Mesenchymal stem cell (in vitro differentiated cells and primary cell): ENCODE measurements around the gene USH2A.

ENCODE experiments used
- DNase-seq: peaks from one replicate; pipeline ENCODE4 v3.0.0-alpha.2; 2013
- H2AFZ ChIP-seq: one replicate; pipeline ENCODE4 v1.6.1; 2013; ENCODE audit warnings: low read depth, mild to moderate bottlenecking, control low read depth, inconsistent platforms, low read length, moderate library complexity
- H2AK5ac ChIP-seq: 2 replicates; pipeline ENCODE4 v1.6.1; 2013; ENCODE audit warnings: low read length, moderate library complexity, mild to moderate bottlenecking, inconsistent platforms; ENCODE audit not compliant: severe bottlenecking
- H2BK120ac ChIP-seq: one replicate; pipeline ENCODE4 v1.6.1; 2013; ENCODE audit warnings: low read depth, mild to moderate bottlenecking, inconsistent platforms, low read length, moderate library complexity
- H2BK12ac ChIP-seq, 2 experiments: one replicate each; pipeline ENCODE4 v1.6.1; 2013; ENCODE audit warnings: inconsistent platforms in 2 of 2, low read length in 2 of 2, mild to moderate bottlenecking in 2 of 2, moderate library complexity in 2 of 2, control low read depth in 1 of 2
- H2BK15ac ChIP-seq: one replicate; pipeline ENCODE4 v1.6.1; 2013; ENCODE audit warnings: mild to moderate bottlenecking, low read depth, inconsistent platforms; ENCODE audit not compliant: poor library complexity, severe bottlenecking
- H2BK5ac ChIP-seq: 2 replicates; pipeline ENCODE4 v1.6.1; 2013; ENCODE audit warnings: low read depth, mild to moderate bottlenecking, low read length, control low read depth, inconsistent platforms; ENCODE audit not compliant: poor library complexity, severe bottlenecking
- H3K14ac ChIP-seq, 2 experiments: one replicate each; pipeline ENCODE4 v1.6.1; 2013; ENCODE audit warnings: inconsistent platforms in 2 of 2, low read length in 2 of 2, control low read depth in 1 of 2, mild to moderate bottlenecking in 1 of 2, moderate library complexity in 1 of 2
- H3K18ac ChIP-seq, 2 experiments: one replicate each; pipeline ENCODE4 v1.6.1; 2013; ENCODE audit warnings: inconsistent platforms in 2 of 2, low read length in 2 of 2, control low read depth in 1 of 2, low read depth in 1 of 2, mild to moderate bottlenecking in 1 of 2
- H3K23ac ChIP-seq, 2 experiments: one replicate each; pipeline ENCODE4 v1.6.1; 2013; ENCODE audit warnings: inconsistent platforms in 2 of 2, low read length in 2 of 2, mild to moderate bottlenecking in 2 of 2, moderate library complexity in 2 of 2, control low read depth in 1 of 2
- H3K27ac ChIP-seq: 2 replicates; pipeline ENCODE4 v1.5.1; 2013; ENCODE audit warnings: mild to moderate bottlenecking, moderate library complexity, low read length, control low read depth, inconsistent platforms; ENCODE audit not compliant: poor library complexity, severe bottlenecking
- H3K27me3 ChIP-seq, 2 experiments: 2 replicates each; pipeline versions ENCODE4 v1.6.1 to v1.7.0; 2013; ENCODE audit warnings: low read length in 2 of 2, mild to moderate bottlenecking in 2 of 2, moderate library complexity in 2 of 2, control low read depth in 1 of 2, inconsistent platforms in 1 of 2; ENCODE audit not compliant: control insufficient read depth in 1 of 2, insufficient read depth in 1 of 2
- H3K36me3 ChIP-seq, 2 experiments: 2 replicates each; pipeline versions ENCODE4 v1.6.1 to v1.7.0; 2013; ENCODE audit warnings: low read length in 2 of 2, control low read depth in 1 of 2, inconsistent platforms in 1 of 2, low read depth in 1 of 2, mild to moderate bottlenecking in 1 of 2; ENCODE audit not compliant: insufficient read depth in 2 of 2, control insufficient read depth in 1 of 2
- H3K4ac ChIP-seq, 2 experiments: one replicate each; pipeline ENCODE4 v1.6.1; 2013; ENCODE audit warnings: inconsistent platforms in 2 of 2, low read length in 2 of 2, mild to moderate bottlenecking in 2 of 2, moderate library complexity in 2 of 2, control low read depth in 1 of 2, low read depth in 1 of 2
- H3K4me1 ChIP-seq: 2 replicates; pipeline ENCODE4 v1.6.1; 2013; ENCODE audit warnings: low read depth, low read length, control low read depth; ENCODE audit not compliant: control insufficient read depth, insufficient read depth
- H3K4me2 ChIP-seq: 2 replicates; pipeline ENCODE4 v1.6.1; 2013; ENCODE audit warnings: low read length, mild to moderate bottlenecking, inconsistent platforms; ENCODE audit not compliant: poor library complexity, severe bottlenecking
- H3K4me3 ChIP-seq, 2 experiments: 2 replicates each; pipeline versions ENCODE4 v1.5.1 to v1.7.0; 2013; ENCODE audit warnings: low read length in 2 of 2, mild to moderate bottlenecking in 2 of 2, control low read depth in 1 of 2, low read depth in 1 of 2; ENCODE audit not compliant: insufficient read depth in 1 of 2
- H3K79me1 ChIP-seq: replicated peaks from 2 replicates; pipeline ENCODE4 v1.6.1; 2013; ENCODE audit warnings: mild to moderate bottlenecking, control low read depth, low read length, inconsistent platforms; ENCODE audit not compliant: poor library complexity, severe bottlenecking
- H3K9ac ChIP-seq: 2 replicates; pipeline ENCODE4 v1.7.0; 2013; ENCODE audit warnings: mild to moderate bottlenecking, low read length, moderate library complexity
- H3K9me3 ChIP-seq: 2 replicates; pipeline ENCODE4 v1.7.0; 2013; ENCODE audit warnings: mild to moderate bottlenecking, low read length; ENCODE audit not compliant: control insufficient read depth
- H4K8ac ChIP-seq: one replicate; pipeline ENCODE4 v1.6.1; 2013; ENCODE audit warnings: inconsistent platforms, mild to moderate bottlenecking, low read length, moderate library complexity
- H4K91ac ChIP-seq: one replicate; pipeline ENCODE4 v1.6.1; 2013; ENCODE audit warnings: mild to moderate bottlenecking, low read length, inconsistent platforms
- WGBS: methylation state at CpG from one replicate; pipeline ENCODE4 v1.1.7; 2013; ENCODE audit warnings: mixed read lengths; 5-methylcytosine and 5-hydroxymethylcytosine counted together

Gene USH2A

DNA sequence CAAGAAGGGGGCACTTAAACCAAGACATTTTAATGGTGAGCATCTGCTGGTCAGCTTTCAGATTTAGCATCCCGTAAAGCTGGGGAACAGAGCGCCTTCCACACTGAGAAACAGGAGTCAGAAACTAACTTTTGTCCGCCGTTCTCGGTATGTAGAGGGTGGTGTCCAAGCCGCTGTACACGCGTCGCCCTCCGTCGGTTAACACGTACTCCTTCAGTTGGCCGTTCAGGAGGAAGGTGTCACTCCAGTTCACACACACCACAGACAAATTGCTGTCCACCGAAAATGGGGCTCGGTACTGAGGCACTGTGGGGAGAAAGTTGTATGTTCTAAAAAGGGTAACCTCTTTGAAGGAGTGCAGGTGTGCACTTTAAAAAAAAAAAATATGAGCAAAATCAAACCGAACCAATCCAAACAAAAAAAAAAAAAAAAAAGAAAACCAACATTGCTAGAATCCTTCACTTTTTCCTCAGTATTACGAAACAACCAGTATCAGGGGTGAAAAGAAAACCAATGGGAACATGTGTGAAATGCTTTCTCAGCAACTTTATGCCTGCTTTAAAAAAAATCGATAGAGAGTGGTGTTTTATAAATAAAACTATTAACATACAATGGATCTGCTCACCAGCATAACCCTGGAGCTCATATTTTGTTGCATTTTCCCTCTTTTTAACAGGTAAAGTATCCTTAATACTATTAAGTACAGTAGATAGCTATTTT lies 782.7 kb downstream of the USH2A start:
- H2AK5ac ChIP-seq: no peak overlapping the region
- H4K8ac ChIP-seq: no peak overlapping the region
- H2BK120ac ChIP-seq: no peak overlapping the region
- H3K27me3 ChIP-seq: no peaks in the 10 kb centered on the region
- H3K9ac ChIP-seq: no peak overlapping the region
- H3K18ac ChIP-seq: no peak overlapping the region
- DNase-seq: no peak
- no peaks in the 10 kb centered on the region for H3K4me1 ChIP-seq
- H2BK12ac ChIP-seq: no peak overlapping the region
- no peak overlapping the region for H2BK15ac ChIP-seq
- no peak overlapping the region for H3K27ac ChIP-seq
- no peak overlapping the region for H3K4me3 ChIP-seq
- no peak overlapping the region for H3K4me2 ChIP-seq
- no peaks in the 10 kb centered on the region for H3K36me3 ChIP-seq
- H3K4ac ChIP-seq: no peak overlapping the region
- WGBS: 98% methylated on average over 12 of the region's 18 CpGs
- H3K79me1 ChIP-seq: no peaks in the 10 kb centered on the region
- H3K14ac ChIP-seq: no peak overlapping the region
- H3K23ac ChIP-seq: no peak overlapping the region
- no peak overlapping the region for H2AFZ ChIP-seq
- no peaks in the 10 kb centered on the region for H3K9me3 ChIP-seq
- no peak overlapping the region for H2BK5ac ChIP-seq
- H4K91ac ChIP-seq: no peak overlapping the region

DNA sequence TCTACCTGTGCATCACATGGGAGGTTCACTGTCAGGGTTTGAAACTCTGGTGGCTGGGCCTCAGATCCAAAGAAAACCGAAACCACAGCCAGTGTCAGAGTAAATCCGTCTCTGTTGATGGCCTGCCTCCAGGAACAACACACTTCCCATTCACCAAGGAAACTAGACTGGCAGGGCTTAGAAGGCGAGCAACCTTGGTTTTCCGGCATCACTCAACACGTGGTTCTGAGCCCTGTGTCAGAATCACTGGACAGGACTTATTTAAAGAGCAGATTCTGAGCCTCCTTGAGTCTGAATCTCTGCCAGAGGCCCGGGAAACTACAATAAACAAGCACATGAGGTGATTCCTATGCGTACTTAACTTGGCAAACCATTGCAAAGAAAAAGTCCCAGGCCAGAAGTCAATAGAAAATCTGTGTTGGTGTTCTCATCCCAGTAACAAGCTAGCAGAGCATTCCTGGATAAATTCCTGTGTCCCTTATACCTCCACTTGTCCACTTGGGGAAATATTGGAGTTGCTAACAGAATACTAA lies 786.1 kb downstream of the USH2A start:
- Histone ChIP-seq H2BK120ac (no peak overlapping the region), H2BK15ac (no peak overlapping the region), H3K27ac (no peak overlapping the region), H3K23ac (no peak overlapping the region), H3K9ac (peak overlapping the region; percentile 85), H3K4me2 (no peak overlapping the region), H4K91ac (no peak overlapping the region), H2AFZ (no peak overlapping the region), H2BK12ac (no peak overlapping the region), H3K36me3 (no peaks in the 10 kb centered on the region), H2AK5ac (no peak overlapping the region), H3K4me1 (no peaks in the 10 kb centered on the region), H3K18ac (no peak overlapping the region), H3K4ac (no peak overlapping the region), H3K4me3 (peak overlapping the region in 1 of 2 experiments; percentile 70), H3K27me3 (no peaks in the 10 kb centered on the region), H3K14ac (no peak overlapping the region), H2BK5ac (no peak overlapping the region), H4K8ac (no peak overlapping the region), H3K79me1 (no peaks in the 10 kb centered on the region), H3K9me3 (no peaks in the 10 kb centered on the region)
- 90% methylated on average over 7 of the region's 7 CpGs for WGBS
- DNase-seq: peak; percentile 1

DNA sequence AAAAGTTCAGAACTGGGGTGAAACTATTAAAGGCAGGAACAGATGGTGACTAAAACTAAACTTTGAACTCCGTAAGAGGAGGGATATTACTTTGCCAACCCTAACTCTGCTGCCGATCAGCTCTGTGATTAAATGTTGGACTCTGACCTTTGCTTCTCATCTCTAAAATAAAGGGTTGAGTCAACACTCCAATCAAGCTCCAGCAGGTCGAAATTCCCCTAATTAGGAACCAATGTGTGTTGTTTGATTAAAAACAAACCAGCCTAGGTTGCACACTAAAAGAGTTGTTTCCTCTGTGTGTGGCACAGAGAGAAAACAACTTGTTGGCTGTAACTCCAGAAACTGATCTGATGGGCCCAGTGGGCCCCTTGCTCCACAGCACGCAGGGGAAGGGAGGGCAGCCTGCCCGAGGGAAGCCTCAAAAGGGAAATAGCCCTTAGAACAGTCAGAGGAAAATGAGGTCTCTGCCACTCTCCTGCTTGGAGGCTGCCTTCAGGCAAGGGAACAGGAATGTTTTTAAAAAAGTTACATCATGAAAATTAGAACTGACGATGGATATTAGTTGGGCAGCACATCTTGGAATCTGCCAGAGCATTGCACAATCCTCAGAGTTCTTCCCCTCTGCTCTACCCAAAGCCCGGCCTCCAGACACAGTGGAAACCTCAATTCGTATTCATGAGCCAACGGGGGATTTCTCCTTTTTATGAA lies 786.8 kb downstream of the USH2A start:
- H3K4me2 ChIP-seq: no peak overlapping the region
- H2BK120ac ChIP-seq: no peak overlapping the region
- 87% methylated on average over 8 of the region's 9 CpGs for WGBS
- H4K8ac ChIP-seq: no peak overlapping the region
- H2BK15ac ChIP-seq: no peak overlapping the region
- no peaks in the 10 kb centered on the region for H3K9me3 ChIP-seq
- H3K27ac ChIP-seq: no peak overlapping the region
- peak overlapping the region in 1 of 2 experiments; percentile 70 for H3K4me3 ChIP-seq
- H3K23ac ChIP-seq: no peak overlapping the region
- H4K91ac ChIP-seq: no peak overlapping the region
- H2BK12ac ChIP-seq: no peak overlapping the region
- no peaks in the 10 kb centered on the region for H3K27me3 ChIP-seq
- H3K14ac ChIP-seq: no peak overlapping the region
- H3K18ac ChIP-seq: no peak overlapping the region
- no peak overlapping the region for H2AK5ac ChIP-seq
- H3K9ac ChIP-seq: peak overlapping the region; percentile 85
- no peak overlapping the region for H2AFZ ChIP-seq
- no peak overlapping the region for H2BK5ac ChIP-seq
- H3K4me1 ChIP-seq: peaks cover 4% of the 10 kb centered on the region
- H3K36me3 ChIP-seq: no peaks in the 10 kb centered on the region
- no peaks in the 10 kb centered on the region for H3K79me1 ChIP-seq
- DNase-seq: no peak
- H3K4ac ChIP-seq: no peak overlapping the region

DNA sequence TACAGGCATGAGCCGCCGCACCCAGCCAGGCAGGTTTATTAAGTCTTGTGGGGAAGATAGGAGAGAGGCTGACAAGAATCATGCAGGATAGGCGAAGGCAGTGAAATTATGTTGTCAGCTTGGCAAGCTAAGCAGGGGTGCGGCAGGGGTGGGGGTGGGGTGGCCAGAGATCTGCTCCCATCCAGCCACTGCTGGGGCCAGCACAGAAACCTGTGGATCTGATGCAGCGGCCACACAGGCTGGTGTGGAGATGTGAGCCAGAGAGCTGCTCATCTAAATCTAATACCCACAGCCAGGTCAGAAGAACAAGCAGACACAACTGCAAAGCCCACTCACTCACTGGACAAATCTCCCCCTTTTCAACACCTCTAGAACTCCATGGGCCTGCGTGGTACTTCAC lies 787.4 kb downstream of the USH2A start:
- Histone ChIP-seq H3K4me3 (peak overlapping the region in 1 of 2 experiments; percentile 70), H3K27ac (no peak overlapping the region), H2BK120ac (no peak overlapping the region)

More for the DNA sequence above, 787.4 kb downstream of the USH2A start:
- Histone ChIP-seq H2BK5ac (no peak overlapping the region), H4K8ac (no peak overlapping the region), H3K27me3 (no peaks in the 10 kb centered on the region), H3K14ac (no peak overlapping the region), H2AK5ac (no peak overlapping the region), H2AFZ (no peak overlapping the region), H3K79me1 (no peaks in the 10 kb centered on the region), H3K4me2 (no peak overlapping the region), H3K9ac (peak overlapping the region; percentile 85), H3K9me3 (no peaks in the 10 kb centered on the region), H2BK12ac (no peak overlapping the region), H3K18ac (no peak overlapping the region), H3K4me1 (peaks cover 6% of the 10 kb centered on the region), H3K23ac (no peak overlapping the region), H4K91ac (no peak overlapping the region), H2BK15ac (no peak overlapping the region), H3K36me3 (no peaks in the 10 kb centered on the region), H3K4ac (no peak overlapping the region)
- DNase-seq: no peak
- WGBS: 89% methylated on average over 6 of the region's 6 CpGs
